ENCODE results near the gene CLCN2. TPM values are rescaled to one million over a fixed set of nuclear protein-coding genes. Genes with fewer than 3 reads are reported as not detected.
A peak's percentile ranks its signal among the peaks of the same experiment; 100 is the strongest.

The CLCN2 gene
- total and polyA plus RNA-seq, 2 of the 8 experiments (the other 6 are each of a cell fraction or from before 2014, with no cell fraction given): 13.7 to 16.1 TPM

- Histone ChIP-seq H3K4ac (replicated peaks; ENCODE audit: insufficient read length, low read depth, low read length) (no peak overlapping the region), H2BK15ac (ENCODE audit: low read length) (no peak overlapping the region), H3K56ac (replicated peaks; ENCODE audit: insufficient read length, low read depth, low read length) (no peak overlapping the region), H3K79me2 (ENCODE audit: control insufficient read depth in 1 of 2, insufficient read depth in 2 of 2, low read length in 2 of 2) (no peaks in the 10 kb centered on the region), H3K14ac (ENCODE audit: insufficient read length) (no peak overlapping the region), H3K4me2 (ENCODE audit: insufficient read depth in 1 of 2, low read depth in 2 of 2, low read length in 2 of 2) (no peak overlapping the region), H3K23me2 (ENCODE audit: low read depth, low read length) (no peaks in the 10 kb centered on the region), H3K4me3 (ENCODE audit: extremely low read depth in 1 of 4, insufficient read depth in 2 of 4, low read depth in 3 of 4, low read length in 4 of 4) (no peak overlapping the region), H3K9ac (replicated peaks in 1 of 4; ENCODE audit: extremely low read depth in 1 of 4, low read depth in 3 of 4, low read length in 3 of 4) (no peak overlapping the region), H4K5ac (ENCODE audit: insufficient read length, low read depth, low read length) (no peak overlapping the region), H2BK5ac (ENCODE audit: low read depth, low read length) (no peak overlapping the region; the same call in 1 of the 2 replicates), H2BK12ac (ENCODE audit: low read depth, low read length) (no peak overlapping the region), H3K9me3 (ENCODE audit: insufficient read depth in 2 of 2, low read depth in 1 of 2, low read length in 1 of 2) (no peaks in the 10 kb centered on the region), H3K27me3 (replicated peaks in 1 of 4; ENCODE audit: control insufficient read depth in 3 of 4, extremely low read depth in 1 of 4, insufficient read depth in 3 of 4, low read length in 3 of 4) (no peaks in the 10 kb centered on the region), H2AK5ac (ENCODE audit: low read depth, low read length) (no peak overlapping the region), H3K79me1 (ENCODE audit: low read depth, low read length) (no peaks in the 10 kb centered on the region; the same call in 1 of the 2 replicates), H2AFZ (ENCODE audit: low read length) (no peak overlapping the region), H2BK120ac (replicated peaks; ENCODE audit: low read depth, low read length) (no peak overlapping the region), H3K18ac (ENCODE audit: extremely low read depth, low read length) (no peak overlapping the region), H4K8ac (ENCODE audit: extremely low read depth, insufficient read depth, low read length) (peak overlapping the region; percentile 8; the same call in 1 of the 2 replicates), H4K91ac (replicated peaks; ENCODE audit: insufficient read length, low read length) (no peak overlapping the region), H3K36me3 (ENCODE audit: control insufficient read depth in 2 of 4, insufficient read depth in 4 of 4, low read length in 3 of 4) (peaks cover 4 to 28% (median 16%) of the 10 kb centered on the region in 4 experiments; a peak in 7 of 8 replicates), H2BK20ac (ENCODE audit: low read length) (no peak overlapping the region), H4K20me1 (replicated peaks in 1 of 2; ENCODE audit: control insufficient read depth in 1 of 2, insufficient read depth in 2 of 2, low read length in 2 of 2) (peaks cover 0 to 11% of the 10 kb centered on the region in 2 experiments), H3K23ac (ENCODE audit: insufficient read length) (no peak overlapping the region), H3K27ac (ENCODE audit: low read depth, low read length) (0 out of 2 replicates have a peak overlapping the region, but pooled peaks have one; percentile 9), H3K4me1 (replicated peaks in 1 of 4; ENCODE audit: control insufficient read depth in 3 of 4, insufficient read depth in 4 of 4, low read length in 3 of 4) (peaks cover 0 to 6% (median 3%) of the 10 kb centered on the region in 4 experiments; a peak in 2 of 7 replicates)
- no peak for TF ChIP-seq RXRA (IDR thresholded peaks at IDR 0.05; ENCODE audit: insufficient read depth, low read depth, low read length)
- 85% methylated on average over 9 of the region's 9 CpGs; no CpG with 5 or more reads in 1 of the 2 experiments for WGBS, 2 experiments (ENCODE audit: extremely low coverage in 1 of 2, insufficient coverage in 1 of 2, insufficient read length in 1 of 2, insufficient replicate concordance in 2 of 2, low coverage in 1 of 2, low lambda C conversion rate in 2 of 2, missing lambda C conversion rate in 1 of 2)
- DNase-seq (ENCODE audit: low read depth in 1 of 2, low spot score in 2 of 2): no peak
- FAIRE-seq: no peak
- POLR2A ChIA-PET (ENCODE audit: partially characterized antibody): interaction anchor here (1.0 to 3.6 kb wide), 8 partner anchors 7 to 25 kb away, joined by 3 to 23 read pairs (median 6); partner anchors contain the start of genes CLCN2, FAM131A and POLR2H
- CTCF ChIA-PET (ENCODE audit: partially characterized antibody): interaction anchor here (0.6 to 6.8 kb wide), 15 partner anchors 8 to 451 kb away, joined by 3 to 49 read pairs (median 4); partner anchors contain the start of genes CLCN2, FAM131A and POLR2H
Measured at GRCh38 chr3:184351511-184352148, 9.8 kb downstream of the CLCN2 start.
